A549 (cell line): Measurements from ENCODE around the gene SLC26A1. TPM values are rescaled to one million over a fixed set of nuclear protein-coding genes. Genes with fewer than 3 reads are reported as not detected.

ENCODE experiments used
- ATAC-seq, 2 experiments: fragments of 200-7000 bp in 1 of 2; fragments of >200 bp in 1 of 2; cut with Nextera tagmentation in 1 of 2; cut with Tn5 transposase in 1 of 2; 3 replicates each; pipeline versions ENCODE4 v1.8.0 to v1.9.1; 2018 to 2020; ENCODE audit warnings: mild to moderate bottlenecking in 1 of 2, moderate library complexity in 1 of 2
- CTCF ChIA-PET: fragments of 300-600 bp; sonication (Branson Sonifier 250); formaldehyde crosslinking; extraction: SDS; loops from one replicate; lab custom pipeline; 2021; ENCODE audit warnings: antibody characterized with exemption, inconsistent platforms; lab: Yijun Ruan, JAX
- POLR2A ChIA-PET: fragments of 350-600 bp; formaldehyde crosslinking; extraction: SDS; loops from one replicate; lab custom pipeline; 2021; ENCODE audit warnings: antibody characterized with exemption, inconsistent platforms; lab: Yijun Ruan, JAX
- DNase-seq, 2 experiments: peaks; one replicate each; pipeline versions ENCODE4 v3.0.0 to v3.0.0-alpha.2; 2011 to 2016; ENCODE audit warnings: low read depth in 1 of 2, low spot score in 1 of 2
- FAIRE-seq: peaks from 2 replicates; lab custom pipeline; 2011; peaks lifted over from hg19 to GRCh38; lab: Jason Lieb, UNC
- H3K27ac ChIP-seq, 2 experiments: fragments of >200 bp; sonication (Bioruptor Twin); formaldehyde crosslinking; 3 replicates each; pipeline ENCODE4 v1.5.1; 2016 to 2017
- H3K4me1 ChIP-seq: fragments of >200 bp; sonication (Bioruptor Twin); formaldehyde crosslinking; 3 replicates; pipeline ENCODE4 v1.6.1; 2016
- H3K4me2 ChIP-seq: fragments of >200 bp; sonication (Bioruptor Twin); formaldehyde crosslinking; 3 replicates; pipeline ENCODE4 v1.6.1; 2016
- H3K4me3 ChIP-seq: fragments of >200 bp; sonication (Bioruptor Twin); formaldehyde crosslinking; 3 replicates; pipeline ENCODE4 v1.5.1; 2016
- H3K9me3 ChIP-seq: fragments of >200 bp; sonication (Bioruptor Twin); formaldehyde crosslinking; 3 replicates; pipeline ENCODE4 v1.6.1; 2016
- BHLHE40 ChIP-seq: IDR thresholded peaks from 2 replicates; pipeline ENCODE4 v1.6.1; 2012; ENCODE audit warnings: low read depth, low read length, inconsistent platforms
- CHD4 ChIP-seq: fragments of 200-600 bp; sonication (generic); IDR thresholded peaks from 2 replicates; pipeline ENCODE4 v1.6.1; 2016; ENCODE audit warnings: antibody characterized with exemption, mild to moderate bottlenecking, borderline replicate concordance
- CTCF ChIP-seq: fragments of >200 bp; sonication (Bioruptor Twin); formaldehyde crosslinking; IDR thresholded peaks from 3 replicates; pipeline ENCODE4 v1.5.1; 2016
- FOXS1 ChIP-seq: fragments of 250-450 bp; sonication (Bioruptor Pico); IDR thresholded peaks from 2 replicates; pipeline ENCODE4 v1.5.0; 2020; ENCODE audit warnings: mild to moderate bottlenecking, moderate library complexity
- HDAC2 ChIP-seq: fragments of 200-600 bp; sonication (generic); IDR thresholded peaks from 2 replicates; pipeline ENCODE4 v1.6.1; 2016
- HMGXB4 ChIP-seq: fragments of 250-450 bp; sonication (Bioruptor Pico); IDR thresholded peaks from 2 replicates; pipeline ENCODE4 v1.5.0; 2021; ENCODE audit warnings: mild to moderate bottlenecking, moderate library complexity, borderline replicate concordance
- HOXB13 ChIP-seq: fragments of 250-450 bp; sonication (Bioruptor Pico); IDR thresholded peaks from 2 replicates; pipeline ENCODE4 v1.5.0; 2020; ENCODE audit warnings: low read depth, mild to moderate bottlenecking, moderate library complexity
- HOXB5 ChIP-seq: fragments of 250-450 bp; sonication (Bioruptor Pico); IDR thresholded peaks from 2 replicates; pipeline ENCODE4 v1.5.0; 2020; ENCODE audit warnings: mild to moderate bottlenecking, moderate library complexity
- MAX ChIP-seq: IDR thresholded peaks from 2 replicates; pipeline ENCODE4 v1.6.1; 2012
- NPAS2 ChIP-seq: fragments of 250-450 bp; sonication (Bioruptor Pico); IDR thresholded peaks from 2 replicates; pipeline ENCODE4 v1.8.0; 2022; ENCODE audit warnings: mild to moderate bottlenecking, moderate library complexity, borderline replicate concordance
- RCOR1 ChIP-seq: fragments of 150-350 bp; IDR thresholded peaks from 2 replicates; pipeline ENCODE4 v1.6.1; 2014; ENCODE audit warnings: antibody characterized with exemption, low read length, low read depth
- TFCP2L1 ChIP-seq: fragments of 250-450 bp; sonication (Bioruptor Pico); IDR thresholded peaks from 2 replicates; pipeline ENCODE4 v1.5.0; 2021; ENCODE audit warnings: mild to moderate bottlenecking
- TP53 ChIP-seq: fragments of 250-450 bp; sonication (Bioruptor Pico); IDR thresholded peaks from 2 replicates; pipeline ENCODE4 v1.5.0; 2021; ENCODE audit warnings: mild to moderate bottlenecking, moderate library complexity
- USF2 ChIP-seq: fragments of 450-650 bp; IDR thresholded peaks from 2 replicates; pipeline ENCODE4 v1.6.1; 2014; ENCODE audit warnings: antibody characterized with exemption
- ZFP36 ChIP-seq: fragments of 450-650 bp; IDR thresholded peaks from 2 replicates; pipeline ENCODE4 v1.6.1; 2014; ENCODE audit warnings: borderline replicate concordance; ENCODE audit not compliant: partially characterized antibody
- ZSCAN20 ChIP-seq: fragments of 250-450 bp; sonication (Bioruptor Pico); IDR thresholded peaks from 2 replicates; pipeline ENCODE4 v1.8.0; 2022; ENCODE audit warnings: mild to moderate bottlenecking, moderate library complexity
- WGBS: methylation state at CpG from one replicate; pipeline ENCODE4 v1.1.6; 2017; ENCODE audit errors: missing lambda C conversion rate; 5-methylcytosine and 5-hydroxymethylcytosine counted together
- polyA plus RNA-seq, 4 experiments: library from polyadenylated mRNA; depleted of rRNA in 3 of 4; stranded (reverse); fragments of >200 nt; fragmentation: RNase III in 1 of 4; extraction: RNeasy Plus Mini Kit Qiagen cat#74134 plus additional on column Dnase treatment in 1 of 4; gene quantifications; 2 replicates in 3 of 4; 3 replicates in 1 of 4; pipeline ENCODE4 v1.2.3, GENCODE V29; 2011 to 2017
- TF ChIP-seq, protein P1 (sequence below): fragments of >200 bp; sonication (Bioruptor Twin); formaldehyde crosslinking; IDR thresholded peaks from 2 replicates; pipeline ENCODE4 v1.6.1; 2016
- TF ChIP-seq, protein P2 (sequence below): fragments of 200-600 bp; sonication (generic); IDR thresholded peaks from 2 replicates; pipeline ENCODE4 v1.6.1; 2016; ENCODE audit warnings: antibody characterized with exemption, mild to moderate bottlenecking, moderate library complexity
- TF ChIP-seq, protein P3 (sequence below): fragments of 150-350 bp; IDR thresholded peaks from 2 replicates; pipeline ENCODE4 v1.6.1; 2014; ENCODE audit warnings: low read depth, mild to moderate bottlenecking, low read length
- TF ChIP-seq, protein P4 (sequence below): fragments of >200 bp; sonication (Bioruptor Twin); formaldehyde crosslinking; IDR thresholded peaks from 3 replicates; pipeline ENCODE4 v1.6.1; 2016

The SLC26A1 gene
- polyA plus RNA-seq, 2 of the 4 experiments (the other 2 are of a cell fraction): 0.23 to 0.61 TPM

DNA sequence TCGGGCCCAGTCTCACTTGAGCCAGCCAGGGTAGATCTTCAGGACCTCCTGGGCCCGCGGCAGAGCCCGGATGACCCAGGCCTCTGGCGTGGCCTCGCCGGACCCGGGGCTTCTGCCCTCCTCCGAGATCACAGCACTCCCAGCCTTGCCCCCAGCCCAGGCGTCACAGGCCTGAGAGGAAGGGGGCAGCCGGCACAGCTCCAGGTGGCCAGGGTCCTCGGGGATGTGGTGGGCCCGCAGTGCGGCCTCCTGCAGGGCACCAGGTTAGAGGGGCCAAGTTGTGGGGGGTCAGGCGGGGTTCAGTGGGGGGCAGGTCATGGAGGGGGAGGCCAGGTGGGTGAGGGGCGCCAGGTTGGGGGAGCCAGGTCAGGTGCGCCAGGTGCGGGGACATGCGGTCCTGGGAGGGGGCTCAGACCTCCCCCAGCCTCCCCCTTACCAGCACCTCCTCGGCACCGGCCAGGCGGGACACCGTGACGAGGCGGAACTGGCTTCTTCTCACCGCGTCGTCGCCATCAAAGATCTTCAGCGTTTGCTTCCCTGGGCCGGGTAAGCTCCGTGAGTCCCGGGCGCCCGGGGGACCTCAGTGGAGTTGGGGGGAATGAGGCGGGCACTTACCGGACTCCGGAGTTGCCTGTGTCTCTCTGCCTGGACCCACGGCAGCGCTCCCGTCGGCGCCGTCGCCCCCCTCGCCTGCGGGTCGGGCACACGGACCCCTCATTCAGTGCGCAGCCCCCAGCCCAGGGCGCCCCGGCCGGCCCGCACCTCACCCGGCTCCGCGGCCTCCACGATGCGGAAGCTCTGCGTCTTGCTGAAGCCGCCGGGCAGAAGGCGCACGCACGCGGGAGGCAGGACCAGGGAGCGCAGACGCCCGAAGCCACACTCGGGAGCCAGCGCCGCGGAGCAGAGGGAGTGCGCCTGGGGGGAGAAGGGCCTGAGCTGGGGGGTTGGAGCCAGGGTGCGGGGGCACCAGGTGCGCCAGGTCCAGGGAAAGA, 25.8 kb downstream of the SLC26A1 start:
- Histone ChIP-seq H3K9me3 (no peaks in the 10 kb centered on the region), H3K4me2 (no peak overlapping the region), H3K27ac (no peak overlapping the region), H3K4me1 (peaks cover 9% of the 10 kb centered on the region; the same call in 2 of the 3 replicates), H3K4me3 (no peak overlapping the region)
- ChIA-PET POLR2A (no interaction called here), CTCF (interaction anchor here (0.8 to 1.6 kb wide), 2 partner anchors 19 to 32 kb away, joined by 3 to 4 read pairs; partner anchors contain the start of gene IDUA)
- no peak for ATAC-seq
- WGBS: 93% methylated on average over 10 of the region's 76 CpGs
- DNase-seq: no peak
- FAIRE-seq: no peak
- TF ChIP-seq, protein P1, sequence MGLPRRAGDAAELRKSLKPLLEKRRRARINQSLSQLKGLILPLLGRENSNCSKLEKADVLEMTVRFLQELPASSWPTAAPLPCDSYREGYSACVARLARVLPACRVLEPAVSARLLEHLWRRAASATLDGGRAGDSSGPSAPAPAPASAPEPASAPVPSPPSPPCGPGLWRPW: no peak
- TF ChIP-seq, protein P2, sequence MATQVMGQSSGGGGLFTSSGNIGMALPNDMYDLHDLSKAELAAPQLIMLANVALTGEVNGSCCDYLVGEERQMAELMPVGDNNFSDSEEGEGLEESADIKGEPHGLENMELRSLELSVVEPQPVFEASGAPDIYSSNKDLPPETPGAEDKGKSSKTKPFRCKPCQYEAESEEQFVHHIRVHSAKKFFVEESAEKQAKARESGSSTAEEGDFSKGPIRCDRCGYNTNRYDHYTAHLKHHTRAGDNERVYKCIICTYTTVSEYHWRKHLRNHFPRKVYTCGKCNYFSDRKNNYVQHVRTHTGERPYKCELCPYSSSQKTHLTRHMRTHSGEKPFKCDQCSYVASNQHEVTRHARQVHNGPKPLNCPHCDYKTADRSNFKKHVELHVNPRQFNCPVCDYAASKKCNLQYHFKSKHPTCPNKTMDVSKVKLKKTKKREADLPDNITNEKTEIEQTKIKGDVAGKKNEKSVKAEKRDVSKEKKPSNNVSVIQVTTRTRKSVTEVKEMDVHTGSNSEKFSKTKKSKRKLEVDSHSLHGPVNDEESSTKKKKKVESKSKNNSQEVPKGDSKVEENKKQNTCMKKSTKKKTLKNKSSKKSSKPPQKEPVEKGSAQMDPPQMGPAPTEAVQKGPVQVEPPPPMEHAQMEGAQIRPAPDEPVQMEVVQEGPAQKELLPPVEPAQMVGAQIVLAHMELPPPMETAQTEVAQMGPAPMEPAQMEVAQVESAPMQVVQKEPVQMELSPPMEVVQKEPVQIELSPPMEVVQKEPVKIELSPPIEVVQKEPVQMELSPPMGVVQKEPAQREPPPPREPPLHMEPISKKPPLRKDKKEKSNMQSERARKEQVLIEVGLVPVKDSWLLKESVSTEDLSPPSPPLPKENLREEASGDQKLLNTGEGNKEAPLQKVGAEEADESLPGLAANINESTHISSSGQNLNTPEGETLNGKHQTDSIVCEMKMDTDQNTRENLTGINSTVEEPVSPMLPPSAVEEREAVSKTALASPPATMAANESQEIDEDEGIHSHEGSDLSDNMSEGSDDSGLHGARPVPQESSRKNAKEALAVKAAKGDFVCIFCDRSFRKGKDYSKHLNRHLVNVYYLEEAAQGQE: no peak
- TF ChIP-seq ZFP36 (no peak), USF2 (no peak), TP53 (no peak), HDAC2 (no peak), HOXB13 (CRISPR knock-in tag) (no peak), FOXS1 (CRISPR knock-in tag) (no peak), TFCP2L1 (CRISPR knock-in tag) (no peak), CHD4 (no peak), ZSCAN20 (no peak), NPAS2 (CRISPR knock-in tag) (no peak), HOXB5 (CRISPR knock-in tag) (no peak)

- H3K4me1 ChIP-seq: no peaks in the 10 kb centered on the region
- H3K9me3 ChIP-seq: no peaks in the 10 kb centered on the region
- no peak overlapping the region for H3K4me2 ChIP-seq
- ATAC-seq (no peak), DNase-seq (no peak), FAIRE-seq (no peak)
- POLR2A ChIA-PET: no interaction called here
- H3K4me3 ChIP-seq: no peak overlapping the region
- WGBS: 72% methylated on average over 5 of the region's 48 CpGs
- H3K27ac ChIP-seq: no peak overlapping the region
- CTCF ChIA-PET: interaction anchor here (0.5 to 1.6 kb wide), 3 partner anchors 11 to 32 kb away, joined by 3 to 4 read pairs (median 3); partner anchors contain the start of gene IDUA
- TF ChIP-seq HDAC2 (no peak), RCOR1 (no peak), BHLHE40 (no peak), HMGXB4 (CRISPR knock-in tag) (no peak), CTCF (no peak), MAX (no peak)
- TF ChIP-seq, protein P3, sequence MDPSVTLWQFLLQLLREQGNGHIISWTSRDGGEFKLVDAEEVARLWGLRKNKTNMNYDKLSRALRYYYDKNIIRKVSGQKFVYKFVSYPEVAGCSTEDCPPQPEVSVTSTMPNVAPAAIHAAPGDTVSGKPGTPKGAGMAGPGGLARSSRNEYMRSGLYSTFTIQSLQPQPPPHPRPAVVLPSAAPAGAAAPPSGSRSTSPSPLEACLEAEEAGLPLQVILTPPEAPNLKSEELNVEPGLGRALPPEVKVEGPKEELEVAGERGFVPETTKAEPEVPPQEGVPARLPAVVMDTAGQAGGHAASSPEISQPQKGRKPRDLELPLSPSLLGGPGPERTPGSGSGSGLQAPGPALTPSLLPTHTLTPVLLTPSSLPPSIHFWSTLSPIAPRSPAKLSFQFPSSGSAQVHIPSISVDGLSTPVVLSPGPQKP: no peak
- TF ChIP-seq, protein P4, sequence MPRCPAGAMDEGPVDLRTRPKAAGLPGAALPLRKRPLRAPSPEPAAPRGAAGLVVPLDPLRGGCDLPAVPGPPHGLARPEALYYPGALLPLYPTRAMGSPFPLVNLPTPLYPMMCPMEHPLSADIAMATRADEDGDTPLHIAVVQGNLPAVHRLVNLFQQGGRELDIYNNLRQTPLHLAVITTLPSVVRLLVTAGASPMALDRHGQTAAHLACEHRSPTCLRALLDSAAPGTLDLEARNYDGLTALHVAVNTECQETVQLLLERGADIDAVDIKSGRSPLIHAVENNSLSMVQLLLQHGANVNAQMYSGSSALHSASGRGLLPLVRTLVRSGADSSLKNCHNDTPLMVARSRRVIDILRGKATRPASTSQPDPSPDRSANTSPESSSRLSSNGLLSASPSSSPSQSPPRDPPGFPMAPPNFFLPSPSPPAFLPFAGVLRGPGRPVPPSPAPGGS: no peak
Measured at GRCh38 chr4:966266-967112, 26.7 kb downstream of the SLC26A1 start.
